ENCODE data around the gene OLA1.

DNA sequence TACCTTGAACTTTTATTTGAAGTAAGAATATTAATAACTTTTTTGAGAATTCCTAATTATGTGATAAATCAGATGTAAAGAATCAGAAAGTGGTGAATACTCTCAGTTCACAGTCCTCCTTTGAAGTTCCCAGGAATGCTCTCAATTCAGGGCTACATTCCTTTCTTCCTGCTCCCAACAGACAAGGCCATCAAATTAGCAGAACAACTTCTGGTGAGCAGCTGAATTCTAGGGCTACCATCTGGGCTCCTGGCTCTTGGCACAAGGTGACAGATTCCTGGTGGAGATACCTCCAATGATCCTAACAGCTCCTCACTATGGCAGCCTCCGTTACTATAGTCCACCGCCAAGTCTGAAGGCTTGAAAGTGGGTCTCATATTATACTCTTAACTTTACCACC lies 37.8 kb upstream of the OLA1 start:
- TF ChIP-seq, protein P1, sequence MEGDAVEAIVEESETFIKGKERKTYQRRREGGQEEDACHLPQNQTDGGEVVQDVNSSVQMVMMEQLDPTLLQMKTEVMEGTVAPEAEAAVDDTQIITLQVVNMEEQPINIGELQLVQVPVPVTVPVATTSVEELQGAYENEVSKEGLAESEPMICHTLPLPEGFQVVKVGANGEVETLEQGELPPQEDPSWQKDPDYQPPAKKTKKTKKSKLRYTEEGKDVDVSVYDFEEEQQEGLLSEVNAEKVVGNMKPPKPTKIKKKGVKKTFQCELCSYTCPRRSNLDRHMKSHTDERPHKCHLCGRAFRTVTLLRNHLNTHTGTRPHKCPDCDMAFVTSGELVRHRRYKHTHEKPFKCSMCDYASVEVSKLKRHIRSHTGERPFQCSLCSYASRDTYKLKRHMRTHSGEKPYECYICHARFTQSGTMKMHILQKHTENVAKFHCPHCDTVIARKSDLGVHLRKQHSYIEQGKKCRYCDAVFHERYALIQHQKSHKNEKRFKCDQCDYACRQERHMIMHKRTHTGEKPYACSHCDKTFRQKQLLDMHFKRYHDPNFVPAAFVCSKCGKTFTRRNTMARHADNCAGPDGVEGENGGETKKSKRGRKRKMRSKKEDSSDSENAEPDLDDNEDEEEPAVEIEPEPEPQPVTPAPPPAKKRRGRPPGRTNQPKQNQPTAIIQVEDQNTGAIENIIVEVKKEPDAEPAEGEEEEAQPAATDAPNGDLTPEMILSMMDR (IDR thresholded peaks at IDR 0.05 in 4 of 5, conservative IDR thresholded peaks at IDR 0.05 in 1 of 5): no peak
- no peak for TF ChIP-seq POLR2A (IDR thresholded peaks at IDR 0.05)
